HG03045 (cell line): ENCODE data around the gene SRC.

ENCODE experiments used
- ATAC-seq: cut with Tn5 transposase; IDR thresholded peaks from one replicate; pipeline ENCODE4 v1.9.1; 2021; ENCODE audit warnings: mild to moderate bottlenecking, moderate library complexity; ENCODE audit not compliant: unreplicated experiment

SRC gene

DNA sequence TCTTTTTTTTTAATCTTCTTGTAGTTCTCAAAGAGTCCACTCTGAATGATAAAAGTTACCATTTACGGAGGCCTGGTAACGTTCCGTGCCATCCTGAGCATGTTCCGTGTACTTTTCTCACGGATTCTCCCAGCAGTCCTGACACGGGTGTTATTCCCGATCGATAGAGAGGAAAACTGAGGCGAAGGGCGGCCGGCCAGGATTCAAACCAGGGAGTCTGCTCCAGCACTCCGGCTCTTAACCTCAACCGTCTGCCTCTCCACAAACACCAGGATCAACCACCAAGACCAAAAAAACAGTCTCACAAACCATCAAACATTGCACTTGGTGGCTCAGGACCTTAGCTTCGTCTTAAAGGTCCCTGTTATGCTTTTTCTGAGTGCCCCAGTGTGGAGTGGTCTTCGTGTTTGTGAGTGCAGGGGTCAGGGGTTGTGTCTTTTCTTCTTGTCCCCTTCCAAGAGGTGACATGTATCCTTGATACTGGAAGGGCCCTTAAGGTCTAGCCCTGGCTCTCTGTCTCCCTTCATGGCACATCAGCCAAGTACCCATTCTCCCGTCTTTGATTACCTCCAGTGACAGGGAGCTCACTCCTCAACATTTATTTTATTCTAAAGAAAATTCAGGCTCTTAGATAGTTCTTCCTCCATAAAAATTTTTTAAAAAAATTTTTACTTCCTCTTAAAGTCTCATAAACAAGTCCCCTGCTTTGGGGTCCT lies 35.1 kb downstream of the SRC start:
- no peak for ATAC-seq

DNA sequence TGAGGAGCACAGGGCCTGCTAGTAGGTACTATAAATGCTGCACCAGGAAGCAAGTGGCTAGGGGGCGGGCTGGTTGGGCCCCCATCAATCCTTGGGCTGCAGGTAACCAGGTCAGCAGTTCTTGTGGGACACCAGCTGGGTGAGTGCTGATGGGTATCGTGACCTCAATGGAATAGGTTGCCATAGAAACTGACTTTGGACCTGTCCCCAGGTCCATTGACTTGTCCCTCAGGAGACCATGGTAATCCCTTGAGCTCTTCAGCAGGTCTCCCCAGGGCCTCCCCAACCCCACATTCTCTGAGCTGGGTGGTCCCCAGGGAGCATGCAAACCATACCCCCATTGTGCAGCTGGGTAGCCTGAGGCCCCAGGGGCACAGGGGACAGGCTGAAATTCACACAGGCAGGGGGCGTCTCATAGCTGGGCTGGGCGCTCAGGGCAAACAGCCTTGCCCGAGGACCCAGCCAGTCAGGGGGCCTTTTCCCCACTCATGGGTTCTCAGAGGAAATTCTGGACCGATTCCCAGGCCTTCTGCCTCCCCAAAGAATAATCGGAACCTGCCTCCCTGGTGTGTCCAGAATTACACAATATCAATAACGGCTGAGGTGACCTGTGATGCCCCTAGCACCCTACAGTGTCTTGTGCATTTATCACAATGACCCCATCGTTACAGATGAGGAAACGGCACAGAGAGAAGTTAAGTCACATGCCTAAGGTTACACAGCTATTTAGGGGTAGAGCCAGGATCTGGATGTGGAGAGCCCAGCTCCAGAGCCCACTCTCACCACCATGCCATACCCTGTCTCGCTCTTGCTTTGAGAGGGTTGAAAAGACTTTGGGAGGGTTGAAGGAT lies 35.9 kb downstream of the SRC start:
- no peak for ATAC-seq

DNA sequence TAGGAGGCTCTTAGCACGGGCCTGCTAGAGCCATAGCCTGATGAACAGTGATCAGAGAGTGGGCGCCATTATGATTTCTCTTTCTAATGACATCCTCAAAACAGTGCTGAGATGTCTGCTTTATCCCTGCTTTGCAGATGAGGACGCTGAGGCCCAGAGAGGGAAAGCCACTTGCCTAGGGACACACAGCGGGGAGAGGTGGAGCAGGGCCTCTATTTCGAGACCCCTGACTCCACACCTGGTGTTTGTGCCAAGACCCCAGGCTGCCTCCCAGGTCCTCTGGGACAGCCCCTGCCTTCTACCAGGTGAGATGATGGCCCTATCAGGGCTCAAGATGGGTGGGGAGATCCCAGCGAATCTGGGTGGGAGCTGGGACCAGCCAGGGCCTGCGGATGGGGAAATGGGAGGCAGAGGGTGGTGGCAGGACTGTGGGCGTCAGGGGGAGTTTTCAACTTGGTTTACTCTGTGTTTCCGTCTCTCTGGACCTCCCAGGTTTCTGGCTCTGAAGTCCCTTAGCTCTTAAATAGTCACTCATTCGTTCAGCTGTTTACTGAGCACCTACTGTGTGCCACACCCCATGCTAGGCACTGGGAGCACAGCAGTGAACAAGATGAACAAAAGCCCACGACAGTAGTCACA lies 36.7 kb downstream of the SRC start:
- no peak for ATAC-seq

DNA sequence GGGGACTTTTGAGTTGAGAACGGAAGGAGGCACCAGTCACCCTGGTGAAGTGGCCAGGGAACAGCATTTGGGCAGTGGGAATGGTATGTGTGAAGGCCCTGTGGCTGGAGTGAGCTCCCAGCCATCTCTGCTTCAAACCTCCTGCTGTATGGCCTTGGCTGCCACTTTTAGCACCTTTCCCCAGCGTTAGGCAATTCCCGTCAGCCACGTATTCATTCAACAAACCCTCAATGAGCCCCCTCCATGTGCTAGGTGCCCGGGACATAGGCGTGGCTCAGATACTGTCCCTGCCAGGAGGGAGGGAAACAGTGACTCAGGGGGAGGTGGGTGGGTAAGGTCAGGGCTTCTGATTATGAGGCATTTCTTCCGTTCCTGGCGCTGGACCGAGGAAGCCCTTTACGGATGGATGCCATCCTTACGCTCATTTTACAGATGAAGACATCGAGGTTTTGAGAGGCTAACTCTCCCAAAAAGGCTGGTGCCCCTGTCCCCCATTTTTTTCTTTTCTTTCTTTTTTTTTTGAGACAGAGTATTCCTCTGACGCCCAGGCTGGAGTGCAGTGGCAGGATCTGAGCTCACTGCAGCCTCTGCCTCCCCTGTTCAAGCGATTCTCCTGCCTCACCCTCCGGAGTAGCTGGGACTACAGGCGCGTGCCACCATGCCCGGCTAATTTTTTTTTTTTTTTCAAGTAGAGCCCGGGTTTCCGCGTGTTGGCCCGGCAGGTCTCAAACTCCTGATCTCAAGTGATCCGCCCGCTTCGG lies 37.5 kb downstream of the SRC start:
- no peak for ATAC-seq

DNA sequence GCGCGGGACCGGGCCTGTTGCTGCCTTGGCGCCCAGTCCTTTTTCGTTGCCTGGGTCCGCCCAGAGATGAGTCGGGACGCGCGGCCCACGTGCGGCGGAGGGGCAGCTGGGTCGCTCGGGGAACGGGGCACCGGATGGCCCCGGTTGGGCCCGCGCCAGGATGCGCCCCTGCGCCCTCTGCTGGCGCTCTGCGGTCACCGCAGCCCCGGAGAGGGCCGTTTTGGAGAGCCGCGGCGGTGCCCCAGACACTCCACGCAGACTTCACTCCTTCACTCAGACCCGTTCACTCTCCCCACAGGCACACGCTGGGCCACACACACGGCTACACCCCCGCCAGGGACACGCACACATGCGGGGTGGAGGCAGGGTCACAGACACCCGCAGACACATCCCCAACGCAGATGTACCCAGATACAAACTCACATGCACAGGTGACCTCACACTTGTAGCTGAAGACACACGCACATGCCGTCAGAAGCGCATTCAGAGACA lies 38.8 kb downstream of the SRC start:
- peak; percentile 58 for ATAC-seq

DNA sequence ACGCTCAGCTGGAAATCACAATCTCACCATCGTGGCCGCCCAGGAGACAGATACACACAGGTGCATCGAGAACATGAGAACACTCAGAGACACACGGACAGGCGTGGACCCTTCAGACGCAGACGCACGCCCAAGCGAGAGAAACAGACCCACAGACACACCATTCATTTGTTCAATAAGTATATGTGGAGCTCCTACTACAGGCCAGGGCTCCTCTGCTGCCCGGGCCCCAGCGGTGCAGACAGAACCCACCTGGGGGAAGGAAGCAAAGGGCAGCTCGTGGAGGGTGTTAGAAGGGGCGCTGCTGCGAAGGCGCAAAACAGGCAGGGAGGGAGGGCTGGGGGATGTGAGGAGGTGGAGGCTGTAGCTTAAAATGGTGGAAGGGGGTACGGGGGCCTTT lies 39.2 kb downstream of the SRC start:
- no peak for ATAC-seq

DNA sequence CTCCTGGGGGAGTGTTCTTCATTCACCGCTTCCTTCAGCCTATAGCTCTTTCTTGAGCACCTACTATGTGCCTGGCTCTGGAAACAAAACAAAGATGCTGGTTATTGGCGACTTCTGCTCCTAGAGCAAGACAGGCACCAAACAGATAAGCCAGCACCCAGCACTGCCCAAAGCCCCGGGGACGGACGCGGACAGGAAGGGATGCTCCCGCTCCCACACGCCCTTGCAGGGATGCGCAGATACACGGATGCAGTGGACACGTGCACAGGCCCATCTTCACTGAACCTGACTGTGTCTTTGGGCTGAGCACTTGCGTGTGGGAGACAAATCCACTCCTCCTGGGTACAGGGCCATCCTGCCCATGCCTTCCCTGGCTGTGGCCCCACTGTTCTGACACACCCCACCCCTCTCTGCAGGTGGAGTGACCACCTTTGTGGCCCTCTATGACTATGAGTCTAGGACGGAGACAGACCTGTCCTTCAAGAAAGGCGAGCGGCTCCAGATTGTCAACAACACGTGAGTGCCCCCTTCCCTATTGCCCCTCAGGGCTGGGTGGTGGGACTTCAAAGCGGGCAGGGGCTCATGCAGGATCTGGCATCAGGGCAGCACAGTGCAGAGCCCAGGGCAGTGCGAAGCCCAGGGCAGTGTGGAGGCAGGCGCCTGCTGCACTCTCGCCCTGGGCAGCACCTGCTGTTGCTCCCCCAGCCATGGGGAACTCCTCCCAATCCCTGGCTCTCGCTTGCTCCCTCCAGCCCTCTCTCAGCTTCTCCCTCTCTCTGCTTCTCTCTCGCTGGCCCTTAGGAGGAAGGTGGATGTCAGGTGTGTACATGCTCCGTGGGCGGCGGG lies 39.9 kb downstream of the SRC start:
- ATAC-seq, result no peak

DNA sequence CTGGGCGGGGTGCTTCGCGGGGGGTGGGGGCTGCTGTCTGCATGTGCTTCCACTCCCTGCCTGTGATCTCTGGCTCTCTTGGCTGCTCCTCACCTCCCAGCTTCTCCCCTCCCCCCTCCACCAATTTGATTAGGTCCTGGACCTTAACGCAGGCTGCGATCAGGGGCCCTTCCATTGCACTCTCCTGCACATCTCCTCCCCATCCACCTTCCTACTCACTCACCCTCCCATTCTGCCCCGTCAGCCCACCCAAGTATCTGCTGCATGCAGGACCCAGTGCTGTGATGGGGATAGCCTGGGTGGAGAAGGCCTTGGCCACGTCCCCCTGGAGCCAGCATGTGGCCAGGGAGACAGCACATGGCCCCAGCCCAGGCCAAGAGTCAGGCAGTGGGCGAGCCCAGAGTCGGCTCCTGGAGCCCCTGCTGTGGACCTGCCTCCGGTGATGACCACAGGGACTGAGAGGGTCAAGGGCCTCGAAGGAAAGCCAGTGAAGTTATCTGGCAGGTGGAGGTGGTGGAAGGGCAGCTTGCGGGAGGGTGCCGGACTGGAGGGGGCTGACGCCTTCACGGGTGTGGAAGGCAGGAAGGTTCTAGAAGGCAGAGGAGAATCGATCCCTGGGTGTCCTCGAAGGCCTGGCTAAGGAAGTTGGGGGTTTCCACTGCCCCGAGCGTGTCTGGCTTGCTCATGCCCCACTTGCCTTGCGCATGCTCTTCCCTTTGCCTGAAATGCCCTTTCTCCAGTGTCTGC lies 40.7 kb downstream of the SRC start:
- ATAC-seq, result no peak

DNA sequence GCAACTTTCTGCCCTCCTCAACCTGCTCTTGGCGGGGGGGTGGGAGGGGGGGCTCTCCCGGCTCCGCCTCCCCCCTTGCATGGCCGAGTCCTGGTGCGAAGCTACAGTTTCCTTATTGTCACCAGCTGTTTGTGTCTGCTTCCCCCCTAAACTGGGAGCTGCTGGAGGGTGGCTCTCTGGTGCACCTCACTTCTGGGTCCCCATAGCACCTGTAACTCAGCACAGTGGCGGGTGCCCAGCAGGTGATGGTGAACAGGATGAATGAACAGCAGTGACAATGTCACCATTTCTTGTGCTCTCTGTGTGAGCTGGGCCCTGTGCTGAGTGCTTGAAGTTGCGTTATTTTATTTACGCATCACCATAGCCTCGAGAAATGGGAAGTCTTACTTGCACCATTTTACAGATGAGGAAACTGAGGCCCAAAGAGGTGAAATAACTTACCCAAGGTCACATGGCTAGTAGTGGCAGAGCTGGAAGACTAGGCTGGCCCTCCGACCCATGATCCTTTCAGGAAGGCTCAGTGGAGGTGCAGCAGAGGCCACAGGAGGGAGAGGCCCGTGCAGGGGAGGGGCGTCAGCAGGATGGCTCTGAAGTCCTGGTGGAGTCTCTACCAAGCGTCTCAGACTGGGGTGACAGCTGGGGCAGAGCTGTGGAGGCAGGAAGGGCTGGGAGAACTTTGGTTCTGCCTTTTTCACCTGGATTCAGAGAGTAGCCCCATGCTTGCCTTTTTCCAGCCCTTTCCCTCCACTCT lies 41.8 kb downstream of the SRC start:
- no peak for ATAC-seq

DNA sequence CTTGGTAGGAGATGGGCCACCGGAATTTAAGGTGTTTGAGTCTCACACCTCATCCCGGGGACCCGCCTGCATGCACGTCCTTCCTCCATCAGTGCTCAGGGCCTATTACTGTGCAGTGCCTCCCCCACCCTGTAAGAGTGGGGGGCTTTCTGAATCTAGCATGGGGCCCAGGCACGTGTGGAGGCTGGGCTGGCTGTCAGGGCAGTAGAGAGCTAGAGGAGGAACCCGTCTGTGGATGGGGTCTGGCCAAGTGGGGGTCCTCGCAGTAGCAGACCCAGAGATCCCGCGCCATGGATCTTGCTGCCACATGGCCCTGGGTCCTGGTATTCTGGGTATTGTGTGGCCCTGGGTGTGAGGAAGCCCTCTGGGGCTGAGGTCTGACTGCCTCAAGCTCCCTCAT lies 42.9 kb downstream of the SRC start:
- no peak for ATAC-seq

DNA sequence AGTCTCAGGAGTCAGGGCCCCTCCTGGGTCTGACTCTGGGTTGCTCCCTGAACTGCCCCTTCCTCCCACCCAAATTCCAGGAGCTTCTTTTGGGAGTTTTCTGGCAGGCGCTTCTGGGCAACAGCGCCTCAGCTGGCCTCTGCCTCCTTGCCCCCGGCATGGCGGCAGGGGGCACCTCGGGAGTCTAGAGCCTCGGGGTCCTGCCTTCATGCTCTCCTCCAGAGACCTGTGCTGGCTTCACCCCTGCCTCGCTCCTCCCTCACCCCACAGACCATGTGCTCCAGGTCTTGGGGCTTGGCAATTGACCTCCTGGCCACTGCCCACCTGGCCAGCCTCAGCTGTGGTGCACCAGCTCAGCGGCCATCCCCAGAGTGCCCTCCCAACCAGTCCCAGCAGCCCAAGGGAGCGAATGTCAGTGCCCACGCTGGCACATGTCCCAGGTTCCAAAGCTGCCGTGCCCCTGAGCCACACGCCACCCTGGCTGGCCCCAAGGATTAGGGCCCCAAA lies 43.4 kb downstream of the SRC start:
- no peak for ATAC-seq

DNA sequence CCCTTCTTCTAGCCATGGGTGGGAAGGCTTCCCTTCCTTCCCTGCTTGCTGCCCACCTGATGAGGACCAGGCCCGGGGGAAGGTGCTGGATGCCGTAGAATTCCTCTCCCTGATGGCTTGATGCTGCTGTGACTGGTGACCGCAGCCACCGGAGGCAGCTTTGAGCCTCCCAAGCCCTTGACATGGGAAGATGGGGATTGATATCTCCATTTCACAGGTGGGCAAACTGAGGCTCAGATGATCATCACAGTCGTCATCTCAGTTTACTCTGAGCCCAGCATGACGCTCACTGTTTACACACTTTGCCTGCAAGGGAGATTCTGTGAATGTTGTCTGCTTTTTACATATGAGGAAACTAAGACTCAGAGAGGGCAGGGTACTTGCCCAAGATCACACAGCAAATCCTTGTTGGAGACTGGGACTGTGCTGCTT lies 43.9 kb downstream of the SRC start:
- ATAC-seq, result no peak

DNA sequence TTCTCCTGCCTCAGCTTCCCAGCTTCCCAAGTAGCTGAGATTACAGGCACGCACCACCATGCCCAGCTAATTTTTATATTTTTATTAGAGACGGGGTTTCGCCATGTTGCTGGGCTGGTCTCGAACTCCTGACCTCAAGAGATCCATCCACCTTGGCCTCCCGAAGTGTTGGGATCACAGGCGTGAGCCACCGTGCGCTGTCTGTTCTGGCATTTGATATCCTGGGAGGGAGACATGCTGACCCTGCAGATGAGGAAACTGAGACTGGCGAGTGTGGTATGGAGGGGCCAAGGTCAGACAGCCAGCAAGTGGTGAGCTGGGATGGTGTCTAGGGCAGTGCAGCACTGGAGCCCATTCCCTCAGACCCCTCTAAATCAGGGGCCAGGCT lies 44.6 kb downstream of the SRC start:
- no peak for ATAC-seq

DNA sequence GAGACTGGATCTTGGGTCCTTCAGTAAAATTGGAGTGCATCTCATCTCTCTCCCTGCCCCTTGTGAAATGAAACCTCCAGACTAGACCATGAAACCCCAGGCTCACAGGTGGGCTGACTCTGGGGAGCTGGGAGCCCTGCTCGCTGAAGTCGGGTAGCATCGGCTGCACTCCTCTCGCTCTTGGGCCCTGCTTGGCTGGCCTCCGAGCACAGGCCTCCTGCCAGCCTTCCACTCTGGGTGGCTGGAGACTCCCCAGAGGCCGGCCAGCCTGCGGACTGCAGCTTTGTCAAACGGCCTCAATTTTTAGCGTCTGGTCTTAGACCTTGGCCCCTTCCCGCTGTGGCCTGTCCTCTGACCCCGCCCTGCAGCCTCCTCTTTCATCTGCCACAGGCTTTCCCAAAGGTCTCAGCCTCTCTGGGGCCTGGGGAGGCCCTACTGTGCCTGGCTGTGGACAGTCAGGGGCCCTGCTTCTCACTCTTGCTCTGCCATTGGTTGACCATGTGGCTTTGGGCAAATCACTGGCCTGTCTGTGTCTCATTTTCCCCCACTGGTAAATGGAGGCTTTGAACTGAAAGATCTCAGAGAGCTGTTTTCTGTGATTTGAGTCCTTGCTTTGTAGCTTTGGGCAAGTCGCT lies 45.1 kb downstream of the SRC start:
- ATAC-seq, result no peak

DNA sequence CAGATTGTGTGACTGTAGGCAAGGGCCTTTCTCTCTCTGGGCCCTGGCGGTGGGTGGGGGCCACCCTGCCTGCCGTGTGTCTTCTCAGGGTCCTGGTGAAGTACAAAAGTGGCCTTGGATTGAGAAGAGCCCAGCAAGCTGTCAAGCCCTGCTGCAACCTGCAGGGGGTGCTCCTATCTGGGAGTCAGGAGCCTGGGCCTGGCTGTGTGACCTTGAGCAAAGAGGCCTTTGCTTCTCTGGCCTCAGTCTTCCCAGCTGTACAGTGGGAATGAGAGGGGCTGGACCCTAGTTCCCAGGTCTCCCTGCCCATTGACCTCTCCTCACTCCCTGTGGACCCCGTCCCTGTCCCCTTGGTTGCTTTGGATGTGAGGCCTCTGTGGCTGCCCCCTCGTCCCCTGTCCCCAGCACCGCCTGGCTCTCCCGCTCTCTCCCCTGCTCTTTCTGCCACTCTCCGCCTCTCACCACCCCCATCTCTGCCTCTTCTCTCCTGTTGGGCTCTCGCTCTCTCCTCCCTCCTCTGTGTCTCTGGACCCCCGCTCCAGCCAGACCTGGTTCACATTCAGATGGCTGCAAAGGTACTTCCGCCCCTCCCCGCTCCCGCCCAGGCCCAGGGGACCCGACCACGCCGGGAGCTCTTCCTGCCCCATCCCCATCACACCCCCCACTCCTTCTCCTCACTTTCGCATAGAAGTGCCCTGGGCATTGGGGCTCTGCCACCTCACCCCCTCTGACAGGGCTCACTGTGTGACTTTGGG lies 46.7 kb downstream of the SRC start:
- ATAC-seq, result no peak

DNA sequence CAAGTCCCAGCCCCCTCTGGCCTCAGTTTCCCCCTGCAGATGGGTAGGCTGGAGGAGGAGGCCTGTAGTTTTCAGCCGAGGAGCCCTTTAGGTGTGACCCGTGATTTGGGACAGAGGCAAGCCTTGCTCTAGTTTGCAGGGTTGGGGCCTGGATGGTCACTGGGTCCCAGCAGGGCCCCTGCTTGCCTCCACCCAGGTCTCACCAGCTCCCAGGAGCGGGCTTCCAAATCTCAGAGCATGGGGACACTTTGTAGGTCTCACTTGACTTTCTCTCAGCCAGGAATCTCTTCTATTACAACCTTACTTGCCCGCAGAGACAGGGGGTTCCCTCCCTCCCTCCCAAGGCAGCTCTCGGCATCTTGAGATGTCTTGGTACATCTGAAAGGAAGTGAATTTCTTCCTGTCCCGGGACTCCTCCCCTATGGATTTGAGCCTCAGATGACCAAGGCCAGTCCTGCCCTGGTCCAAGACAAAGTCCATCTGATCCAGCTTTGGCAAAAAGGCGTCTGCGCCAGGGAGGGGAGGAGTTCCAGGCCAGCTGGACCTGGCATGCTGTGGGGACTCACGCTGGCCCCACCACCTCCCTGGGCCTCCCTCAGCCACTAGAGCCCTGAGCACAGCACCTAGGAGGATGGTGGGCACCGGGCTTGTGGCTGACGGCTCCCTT lies 47.4 kb downstream of the SRC start:
- ATAC-seq, result no peak
